Neural cell (in vitro differentiated cells): ENCODE measurements around the gene SERINC5.

ENCODE experiments used
- EP300 ChIP-seq: fragments of 450-650 bp; conservative IDR thresholded peaks from 2 replicates; pipeline ENCODE4 v1.6.1; 2014; ENCODE audit warnings: antibody characterized with exemption, mild to moderate bottlenecking, moderate library complexity; ENCODE audit not compliant: poor library complexity, severe bottlenecking
- EZH2 ChIP-seq: fragments of 200-600, 300-800 bp; shearing (Covaris generic), sonication (generic); IDR thresholded peaks from 2 replicates; pipeline ENCODE4 v1.6.1; 2014; ENCODE audit warnings: antibody characterized with exemption, low read length, borderline replicate concordance, mild to moderate bottlenecking; ENCODE audit not compliant: insufficient read depth, poor library complexity, severe bottlenecking
- POLR2AphosphoS5 ChIP-seq: IDR thresholded peaks from 2 replicates; pipeline ENCODE4 v1.6.1; 2012
- RAD21 ChIP-seq: fragments of 450-650 bp; conservative IDR thresholded peaks from 2 replicates; pipeline ENCODE4 v1.6.1; 2014; ENCODE audit warnings: antibody characterized with exemption, mild to moderate bottlenecking, moderate library complexity
- SMC3 ChIP-seq: fragments of 450-650 bp; conservative IDR thresholded peaks from 2 replicates; pipeline ENCODE4 v1.6.1; 2014; ENCODE audit warnings: antibody characterized with exemption, mild to moderate bottlenecking, moderate library complexity; ENCODE audit not compliant: poor library complexity
- TAF1 ChIP-seq: IDR thresholded peaks from 2 replicates; pipeline ENCODE4 v1.6.1; 2012; ENCODE audit warnings: low read depth
- TF ChIP-seq, protein P1 (sequence below): fragments of 450-650 bp; IDR thresholded peaks from 2 replicates; pipeline ENCODE4 v1.5.1; 2014; ENCODE audit warnings: antibody characterized with exemption, mild to moderate bottlenecking, moderate library complexity; ENCODE audit not compliant: poor library complexity, severe bottlenecking
- TF ChIP-seq, protein P2 (sequence below): IDR thresholded peaks from 2 replicates; pipeline ENCODE4 v1.6.1; 2012; ENCODE audit warnings: borderline replicate concordance

DNA sequence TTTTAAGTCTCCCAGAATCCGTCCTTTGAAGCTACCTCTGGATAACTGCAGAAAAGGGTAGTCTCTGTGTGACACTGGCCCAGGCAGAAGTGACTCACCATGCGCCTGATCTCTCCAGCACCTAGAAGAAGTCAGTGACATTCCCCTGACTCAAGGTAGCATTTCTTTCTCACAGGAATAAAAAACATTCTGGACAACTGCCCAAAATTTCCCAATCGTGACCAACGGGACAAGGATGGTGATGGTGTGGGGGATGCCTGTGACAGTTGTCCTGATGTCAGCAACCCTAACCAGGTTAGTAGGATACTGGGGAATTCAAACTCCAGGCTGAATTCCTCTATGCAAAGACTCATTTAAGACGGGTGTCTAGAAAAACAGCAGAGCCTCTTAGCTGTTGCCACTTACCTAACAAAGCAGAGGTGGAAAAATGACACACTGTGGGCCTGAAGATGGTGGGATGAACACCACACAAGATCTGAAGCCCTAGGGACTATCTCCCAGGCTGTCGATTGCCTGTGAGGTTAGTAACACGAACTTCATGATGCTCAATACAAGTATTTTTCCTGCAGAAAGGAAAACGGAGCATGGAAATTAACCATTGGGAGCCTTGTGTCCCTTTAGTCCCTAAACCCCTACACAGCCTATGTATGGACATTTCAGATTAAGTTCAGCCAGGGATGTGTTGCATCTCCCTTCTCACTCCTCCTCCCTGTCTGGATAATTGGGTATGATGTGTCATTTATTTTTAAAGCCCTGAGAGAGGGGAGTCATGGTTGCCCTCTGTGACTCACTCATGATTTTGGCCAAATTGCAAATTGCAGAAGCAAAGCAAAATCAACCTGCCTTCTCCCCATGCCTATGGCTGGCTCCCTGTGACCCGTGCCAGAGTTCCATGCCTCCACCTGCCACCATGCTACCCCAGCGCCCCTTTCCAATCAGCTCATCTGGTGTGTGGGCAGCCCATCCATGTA lies 183.5 kb downstream of the SERINC5 start:
- TF ChIP-seq, protein P1, sequence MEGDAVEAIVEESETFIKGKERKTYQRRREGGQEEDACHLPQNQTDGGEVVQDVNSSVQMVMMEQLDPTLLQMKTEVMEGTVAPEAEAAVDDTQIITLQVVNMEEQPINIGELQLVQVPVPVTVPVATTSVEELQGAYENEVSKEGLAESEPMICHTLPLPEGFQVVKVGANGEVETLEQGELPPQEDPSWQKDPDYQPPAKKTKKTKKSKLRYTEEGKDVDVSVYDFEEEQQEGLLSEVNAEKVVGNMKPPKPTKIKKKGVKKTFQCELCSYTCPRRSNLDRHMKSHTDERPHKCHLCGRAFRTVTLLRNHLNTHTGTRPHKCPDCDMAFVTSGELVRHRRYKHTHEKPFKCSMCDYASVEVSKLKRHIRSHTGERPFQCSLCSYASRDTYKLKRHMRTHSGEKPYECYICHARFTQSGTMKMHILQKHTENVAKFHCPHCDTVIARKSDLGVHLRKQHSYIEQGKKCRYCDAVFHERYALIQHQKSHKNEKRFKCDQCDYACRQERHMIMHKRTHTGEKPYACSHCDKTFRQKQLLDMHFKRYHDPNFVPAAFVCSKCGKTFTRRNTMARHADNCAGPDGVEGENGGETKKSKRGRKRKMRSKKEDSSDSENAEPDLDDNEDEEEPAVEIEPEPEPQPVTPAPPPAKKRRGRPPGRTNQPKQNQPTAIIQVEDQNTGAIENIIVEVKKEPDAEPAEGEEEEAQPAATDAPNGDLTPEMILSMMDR, result no peak
- TF ChIP-seq, protein P2, sequence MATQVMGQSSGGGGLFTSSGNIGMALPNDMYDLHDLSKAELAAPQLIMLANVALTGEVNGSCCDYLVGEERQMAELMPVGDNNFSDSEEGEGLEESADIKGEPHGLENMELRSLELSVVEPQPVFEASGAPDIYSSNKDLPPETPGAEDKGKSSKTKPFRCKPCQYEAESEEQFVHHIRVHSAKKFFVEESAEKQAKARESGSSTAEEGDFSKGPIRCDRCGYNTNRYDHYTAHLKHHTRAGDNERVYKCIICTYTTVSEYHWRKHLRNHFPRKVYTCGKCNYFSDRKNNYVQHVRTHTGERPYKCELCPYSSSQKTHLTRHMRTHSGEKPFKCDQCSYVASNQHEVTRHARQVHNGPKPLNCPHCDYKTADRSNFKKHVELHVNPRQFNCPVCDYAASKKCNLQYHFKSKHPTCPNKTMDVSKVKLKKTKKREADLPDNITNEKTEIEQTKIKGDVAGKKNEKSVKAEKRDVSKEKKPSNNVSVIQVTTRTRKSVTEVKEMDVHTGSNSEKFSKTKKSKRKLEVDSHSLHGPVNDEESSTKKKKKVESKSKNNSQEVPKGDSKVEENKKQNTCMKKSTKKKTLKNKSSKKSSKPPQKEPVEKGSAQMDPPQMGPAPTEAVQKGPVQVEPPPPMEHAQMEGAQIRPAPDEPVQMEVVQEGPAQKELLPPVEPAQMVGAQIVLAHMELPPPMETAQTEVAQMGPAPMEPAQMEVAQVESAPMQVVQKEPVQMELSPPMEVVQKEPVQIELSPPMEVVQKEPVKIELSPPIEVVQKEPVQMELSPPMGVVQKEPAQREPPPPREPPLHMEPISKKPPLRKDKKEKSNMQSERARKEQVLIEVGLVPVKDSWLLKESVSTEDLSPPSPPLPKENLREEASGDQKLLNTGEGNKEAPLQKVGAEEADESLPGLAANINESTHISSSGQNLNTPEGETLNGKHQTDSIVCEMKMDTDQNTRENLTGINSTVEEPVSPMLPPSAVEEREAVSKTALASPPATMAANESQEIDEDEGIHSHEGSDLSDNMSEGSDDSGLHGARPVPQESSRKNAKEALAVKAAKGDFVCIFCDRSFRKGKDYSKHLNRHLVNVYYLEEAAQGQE, result no peak
- TF ChIP-seq RAD21 (no peak), TAF1 (no peak), EZH2 (no peak), SMC3 (no peak), EP300 (no peak), POLR2AphosphoS5 (no peak)
